CD4-positive, alpha-beta T cell treated with Interleukin-21 for 1 hour (primary cell): Measurements from ENCODE around the gene RPA1.
"Not testable (repeated sequence)": the region's sequence is repeated elsewhere in the genome, so short reads cannot be mapped to it uniquely, and the experiment has no call there.

Experiments
- DNase-seq: peaks from one replicate; pipeline ENCODE4 v3.0.0-alpha.2; 2020

Gene RPA1

GRCh38 chr17:1820528-1821252 lies 9.1 kb upstream of the RPA1 start:
- DNase-seq = no peak

DNA sequence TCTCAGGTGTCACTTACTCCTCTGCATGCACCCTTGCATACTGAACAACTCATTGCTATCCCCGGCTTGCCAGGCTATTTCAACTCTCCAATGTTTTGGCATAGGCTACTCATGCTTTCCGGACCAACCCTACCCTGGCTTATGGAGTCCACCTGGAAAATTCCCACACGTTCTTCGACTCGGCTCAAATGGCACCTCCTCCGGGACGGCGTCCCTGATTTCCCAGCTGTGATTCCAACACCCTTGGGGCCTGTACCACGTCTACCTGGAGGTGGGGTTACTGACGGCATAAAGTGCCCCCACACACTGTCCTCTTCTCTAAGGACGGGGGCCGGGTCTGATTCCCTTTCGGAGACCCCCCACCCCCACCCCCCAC lies 601 bp upstream of the RPA1 start:
- no peak for DNase-seq

DNA sequence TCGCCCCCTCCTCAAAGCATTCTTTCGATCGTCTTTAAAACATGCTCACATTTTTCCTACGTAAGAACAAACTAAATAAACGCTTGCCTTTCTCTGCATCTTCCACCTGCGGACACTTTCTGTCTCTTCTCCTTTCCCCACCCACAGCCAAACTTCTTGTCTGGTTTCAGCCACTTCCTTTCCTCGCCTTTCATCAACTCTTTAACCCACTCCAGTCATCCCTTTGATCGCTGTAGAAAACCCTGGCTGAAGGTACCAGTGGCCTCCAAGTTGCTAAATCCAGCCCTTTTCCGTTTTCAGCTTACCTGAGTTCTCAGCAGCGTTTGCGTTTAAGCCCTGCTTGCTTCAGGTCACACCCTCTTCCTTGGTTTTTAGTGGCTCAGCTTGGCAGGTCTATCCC lies 483 bp downstream of the RPA1 start:
- DNase-seq = peak; percentile 38

DNA sequence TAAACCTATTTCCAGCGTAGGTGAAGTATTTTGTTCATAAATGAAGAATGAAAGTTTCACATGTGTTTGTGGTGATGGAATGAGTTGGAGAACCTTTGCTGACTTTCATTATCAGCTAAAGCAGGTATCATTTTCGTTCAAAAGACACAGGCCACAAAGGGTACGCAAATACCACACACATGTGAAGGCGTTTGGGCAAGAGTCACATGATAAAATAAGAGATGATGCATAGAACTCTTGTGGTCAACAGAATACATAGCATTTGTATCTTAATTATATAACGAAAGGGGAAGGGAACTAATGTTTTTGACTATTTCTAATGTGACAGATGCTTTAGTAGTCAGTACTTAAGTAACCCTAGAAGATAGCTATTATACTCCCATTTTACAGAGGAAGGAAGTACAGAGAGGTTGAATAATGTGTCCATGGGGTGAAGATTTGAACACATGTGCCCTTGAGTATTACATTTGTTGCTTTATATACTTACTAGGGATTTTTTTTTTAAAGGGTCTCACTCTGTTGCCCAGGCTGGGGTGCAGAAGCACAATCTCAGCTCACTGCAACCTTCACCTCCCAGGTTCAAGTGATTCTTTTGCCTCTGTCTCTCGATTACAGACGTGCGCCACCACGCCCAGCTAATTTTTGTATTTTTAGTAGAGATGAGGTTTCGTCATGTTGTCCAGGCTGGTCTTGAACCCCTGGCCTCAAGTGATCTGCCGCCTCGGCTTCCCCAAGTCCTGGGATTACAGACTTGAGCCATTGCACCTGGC lies 4.8 kb downstream of the RPA1 start:
- DNase-seq = peak; percentile 35

DNA sequence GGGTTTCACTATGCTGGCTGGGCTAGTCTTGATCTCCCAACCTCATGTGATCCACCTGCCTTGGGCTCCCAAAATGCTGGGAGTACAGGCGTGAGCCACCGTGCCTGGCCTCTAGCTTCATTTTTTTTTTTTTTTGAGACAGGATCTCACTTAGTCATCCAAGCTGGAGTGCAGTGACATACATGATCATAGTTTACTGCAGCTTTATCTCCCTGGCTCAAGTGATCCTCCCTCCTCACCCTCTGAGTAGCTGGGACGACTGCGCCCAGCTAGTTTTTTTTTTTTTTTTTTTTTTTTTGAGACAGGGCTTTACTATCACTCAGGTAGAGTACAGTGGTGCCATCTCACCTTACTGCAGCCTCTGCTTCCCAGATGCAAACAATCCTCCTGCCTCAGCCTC lies 9.7 kb downstream of the RPA1 start:
- DNase-seq = no peak

- no peak for DNase-seq
These were observed 14.1 kb downstream of the RPA1 start for GRCh38 chr17:1843947-1844346.

- no peak for DNase-seq
These were observed 17.4 kb downstream of the RPA1 start for GRCh38 chr17:1847191-1847590.

- no peak for DNase-seq
These were observed 22.5 kb downstream of the RPA1 start for GRCh38 chr17:1852327-1852726.

DNA sequence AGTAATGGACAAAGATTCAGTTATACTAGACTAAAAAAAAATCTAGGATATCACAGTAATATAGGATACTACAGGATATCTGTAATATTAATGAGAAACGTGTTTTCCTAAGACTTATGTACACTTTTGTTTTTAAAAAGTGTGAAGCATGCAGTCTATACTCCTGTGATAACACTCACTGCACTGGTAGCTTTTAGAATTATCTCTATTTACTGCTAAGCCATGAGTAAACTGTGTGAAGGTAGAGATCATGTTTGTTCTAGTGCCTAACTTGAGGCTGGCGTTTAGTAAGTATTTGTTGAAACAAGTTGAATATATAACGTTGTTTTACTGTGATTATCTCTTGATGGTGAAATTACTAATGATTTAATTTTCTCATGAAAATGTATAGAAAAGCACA lies 23.9 kb downstream of the RPA1 start:
- DNase-seq = no peak

GRCh38 chr17:1856462-1856861 lies 26.7 kb downstream of the RPA1 start:
- not testable (repeated sequence) for DNase-seq

- DNase-seq = no peak
These were observed 31.2 kb downstream of the RPA1 start for GRCh38 chr17:1860978-1861377.

- DNase-seq = no peak
These were observed 31.7 kb downstream of the RPA1 start for GRCh38 chr17:1861391-1862010.

DNA sequence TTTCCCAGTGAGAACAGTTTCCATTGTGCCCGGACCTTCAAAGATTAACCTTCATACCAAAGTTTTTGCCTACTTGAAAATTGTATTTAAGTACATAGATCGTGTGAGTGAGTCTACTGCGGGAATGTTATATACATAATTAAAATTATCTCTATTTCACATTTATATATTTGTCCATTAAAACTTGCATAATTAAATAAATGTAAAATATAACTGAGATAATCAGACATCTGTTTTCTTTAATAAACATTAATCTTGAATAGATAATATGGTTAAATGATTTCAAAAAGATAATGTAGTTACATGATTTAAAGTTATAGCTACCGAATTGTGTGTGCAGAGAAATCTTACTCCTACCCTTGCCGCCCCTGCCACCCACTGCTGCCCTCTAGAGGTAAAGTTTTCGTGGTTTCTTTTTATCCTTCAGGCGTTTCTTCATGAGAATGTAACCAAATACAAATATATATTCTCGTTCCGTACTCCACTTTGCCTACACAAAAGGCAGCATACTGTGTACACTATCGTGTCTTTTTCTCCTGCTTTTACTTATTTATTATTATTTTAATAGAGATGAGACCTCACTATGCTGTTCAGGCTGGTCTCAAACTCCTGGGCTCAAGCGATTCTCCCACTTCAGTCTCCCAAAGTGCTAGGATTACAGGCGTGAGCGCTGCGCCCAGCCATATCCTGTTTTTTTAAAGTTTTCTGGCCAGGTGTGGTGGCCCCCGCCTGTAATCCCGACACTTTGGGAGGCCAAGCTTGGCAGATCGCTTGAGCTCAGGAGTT lies 35.6 kb downstream of the RPA1 start:
- DNase-seq = peak; percentile 78

DNA sequence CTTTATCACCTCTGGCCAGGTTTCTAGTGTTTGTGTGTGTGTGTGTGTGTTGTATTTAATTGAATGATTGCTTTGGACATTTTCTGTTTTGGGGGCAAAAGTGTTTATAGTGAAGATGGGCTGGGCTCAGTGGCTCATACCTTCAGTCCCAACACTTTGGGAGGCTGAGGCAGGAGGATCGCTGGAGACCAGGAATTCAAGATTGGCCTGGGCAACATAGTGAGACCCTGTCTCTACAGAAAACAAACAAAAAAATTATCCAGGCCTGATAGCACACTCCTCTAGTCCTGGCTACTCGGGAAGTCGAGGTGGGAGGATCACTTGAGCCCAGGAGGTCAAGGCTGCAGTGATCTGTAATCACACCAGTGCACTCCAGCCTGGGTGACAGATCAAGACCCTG lies 37.5 kb downstream of the RPA1 start:
- DNase-seq = no peak

GRCh38 chr17:1868090-1868489 lies 38.3 kb downstream of the RPA1 start:
- DNase-seq = no peak

DNA sequence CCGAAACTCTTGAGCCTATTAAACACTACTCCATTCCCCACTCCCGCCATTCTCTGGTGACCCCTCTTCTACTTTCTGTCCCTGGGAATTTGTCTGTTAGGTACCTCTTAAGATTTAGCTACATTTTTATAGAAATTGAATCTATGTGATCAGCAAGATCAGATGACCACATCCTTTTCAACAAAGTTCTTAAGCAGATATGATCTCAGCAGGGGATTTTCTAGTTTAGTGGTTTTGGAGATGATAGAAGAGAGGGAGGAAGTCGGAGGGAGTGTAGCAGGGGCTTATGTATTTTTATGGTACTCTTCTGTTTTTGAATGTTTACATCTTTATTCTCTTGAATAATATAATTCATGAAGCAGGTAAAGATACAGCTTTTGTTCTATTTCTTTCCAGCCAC lies 40.8 kb downstream of the RPA1 start:
- DNase-seq = peak; percentile 75

DNA sequence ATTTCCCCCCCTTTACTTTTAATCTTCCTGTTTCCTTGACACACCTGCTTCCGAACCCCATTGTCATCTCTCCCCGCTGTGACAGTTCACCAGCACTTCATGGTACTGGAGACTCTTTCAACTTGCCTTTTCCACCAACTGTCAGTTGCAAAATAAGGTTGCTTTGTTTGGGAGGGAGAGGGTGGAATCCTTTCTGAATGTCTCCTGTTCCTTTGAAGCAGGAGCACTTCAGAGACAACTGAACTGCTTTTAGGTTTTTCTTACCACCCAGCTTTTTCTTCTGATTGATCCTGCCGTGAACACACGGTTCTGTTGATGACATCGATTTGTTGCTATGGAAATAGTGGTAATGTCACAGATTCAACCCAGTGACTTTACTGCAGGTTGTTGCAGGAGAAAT lies 42.0 kb downstream of the RPA1 start:
- peak; percentile 76 for DNase-seq

DNA sequence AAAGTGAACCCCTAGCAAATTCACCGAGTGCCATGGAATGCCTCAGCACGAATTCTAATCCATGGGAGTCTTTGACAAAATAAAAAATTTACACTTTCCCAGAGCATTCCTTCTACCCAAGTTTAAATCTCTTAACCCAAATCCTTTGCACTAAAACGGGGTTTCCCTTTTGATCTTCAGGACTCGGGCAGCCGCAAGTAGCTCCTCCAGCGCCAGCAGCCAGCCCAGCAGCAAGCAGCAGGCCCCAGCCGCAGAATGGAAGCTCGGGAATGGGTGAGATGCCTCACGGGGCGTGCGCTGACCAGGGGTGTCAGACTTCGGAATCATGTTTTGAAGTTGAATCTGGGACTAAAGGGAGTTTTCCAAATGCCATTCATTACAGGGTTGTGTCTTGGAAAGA lies 42.4 kb downstream of the RPA1 start:
- DNase-seq = no peak

- DNase-seq = no peak
These were observed 43.2 kb downstream of the RPA1 start for GRCh38 chr17:1872976-1873375.

DNA sequence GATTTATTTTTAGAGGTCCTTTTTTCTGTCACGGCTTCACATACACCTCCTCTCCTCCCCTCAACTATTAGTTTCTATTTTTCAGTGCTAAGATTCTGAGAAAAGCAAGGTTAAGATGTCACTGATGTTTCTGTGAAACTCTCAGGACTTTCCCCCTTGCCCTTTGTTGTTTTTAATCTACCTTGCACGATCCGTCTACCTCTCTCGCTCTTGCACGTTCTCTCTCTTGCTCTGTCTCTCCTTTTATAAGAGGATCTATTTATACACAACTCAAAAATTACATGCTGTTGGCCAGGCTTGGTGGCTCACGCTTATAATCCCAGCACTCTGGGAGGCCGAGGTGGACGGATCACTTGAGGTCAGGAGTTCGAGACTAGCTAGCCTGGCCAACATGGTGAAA lies 43.6 kb downstream of the RPA1 start:
- DNase-seq = peak; percentile 59

- no peak for DNase-seq
These were observed 45.8 kb downstream of the RPA1 start for GRCh38 chr17:1875597-1875996.

DNA sequence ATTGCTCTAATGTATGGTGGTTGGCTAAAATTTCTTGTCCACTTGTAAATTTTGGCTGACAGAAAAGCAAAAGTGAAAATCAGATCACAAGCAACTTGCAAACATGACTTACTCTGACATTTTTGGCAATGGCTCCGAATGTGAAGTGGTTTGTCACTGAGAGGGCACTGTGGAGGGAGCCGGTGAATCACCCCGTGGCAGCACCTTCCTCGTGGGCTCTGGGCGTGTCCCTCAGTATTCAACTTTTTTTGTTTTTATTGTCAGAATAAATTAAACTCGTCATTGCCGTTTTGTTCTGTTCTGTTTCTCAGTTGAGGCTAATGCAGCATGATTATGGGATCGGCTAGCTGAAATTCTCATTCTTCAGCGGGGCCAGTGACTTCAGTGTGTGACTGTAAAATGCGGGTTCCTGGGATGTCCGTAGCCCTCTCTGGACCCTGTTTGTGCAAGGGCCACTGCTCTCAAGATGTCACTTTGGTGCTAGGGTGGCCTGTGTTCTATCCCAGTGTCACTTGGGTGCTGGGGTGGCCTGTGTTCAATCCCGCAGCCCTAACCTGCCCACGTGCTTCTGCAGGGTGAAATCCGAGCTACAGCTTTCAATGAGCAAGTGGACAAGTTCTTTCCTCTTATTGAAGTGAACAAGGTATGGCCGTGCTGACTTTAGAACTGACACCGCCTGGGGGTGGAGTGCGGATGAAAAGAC lies 48.8 kb downstream of the RPA1 start:
- DNase-seq = no peak
